22Rv1 (cell line): ENCODE results near the gene ZMYND15.

Experiments used
- CTCF ChIP-seq: fragments of 450-650 bp; IDR thresholded peaks from 2 replicates; pipeline ENCODE4 v1.5.1; 2017; ENCODE audit warnings: mild to moderate bottlenecking
- ZFX ChIP-seq: fragments of 450-650 bp; IDR thresholded peaks from 2 replicates; pipeline ENCODE4 v1.6.1; 2017; ENCODE audit warnings: antibody characterized with exemption, borderline replicate concordance

GRCh38 chr17:4786516-4786915 is 46.9 kb downstream of the ZMYND15 start:
- TF ChIP-seq CTCF (no peak), ZFX (no peak)
